HUES48 (cell line): ENCODE data around the gene LIPH.
A peak's percentile ranks its signal among the peaks of the same experiment; 100 is the strongest.

Source experiments
- H3K27ac ChIP-seq: one replicate; pipeline ENCODE4 v1.7.0; 2013; ENCODE audit warnings: low read depth, low read length, inconsistent platforms
- H3K27me3 ChIP-seq: 2 replicates; pipeline ENCODE4 v1.6.1; 2013; ENCODE audit warnings: mild to moderate bottlenecking, low read length; ENCODE audit not compliant: control insufficient read depth, insufficient read depth
- H3K36me3 ChIP-seq: 2 replicates; pipeline ENCODE4 v1.6.1; 2013; ENCODE audit warnings: low read length; ENCODE audit not compliant: control insufficient read depth, insufficient read depth
- H3K4me1 ChIP-seq: 2 replicates; pipeline ENCODE4 v1.6.1; 2013; ENCODE audit warnings: mild to moderate bottlenecking, low read length; ENCODE audit not compliant: control insufficient read depth, insufficient read depth
- H3K4me3 ChIP-seq: 2 replicates; pipeline ENCODE4 v1.5.1; 2013; ENCODE audit warnings: mild to moderate bottlenecking, low read depth, low read length
- H3K9ac ChIP-seq: 2 replicates; pipeline ENCODE4 v1.6.1; 2013; ENCODE audit warnings: mild to moderate bottlenecking, low read depth, low read length, moderate library complexity
- H3K9me3 ChIP-seq: 2 replicates; pipeline ENCODE4 v1.6.1; 2013; ENCODE audit warnings: low read length; ENCODE audit not compliant: control insufficient read depth, insufficient read depth

Gene LIPH

DNA sequence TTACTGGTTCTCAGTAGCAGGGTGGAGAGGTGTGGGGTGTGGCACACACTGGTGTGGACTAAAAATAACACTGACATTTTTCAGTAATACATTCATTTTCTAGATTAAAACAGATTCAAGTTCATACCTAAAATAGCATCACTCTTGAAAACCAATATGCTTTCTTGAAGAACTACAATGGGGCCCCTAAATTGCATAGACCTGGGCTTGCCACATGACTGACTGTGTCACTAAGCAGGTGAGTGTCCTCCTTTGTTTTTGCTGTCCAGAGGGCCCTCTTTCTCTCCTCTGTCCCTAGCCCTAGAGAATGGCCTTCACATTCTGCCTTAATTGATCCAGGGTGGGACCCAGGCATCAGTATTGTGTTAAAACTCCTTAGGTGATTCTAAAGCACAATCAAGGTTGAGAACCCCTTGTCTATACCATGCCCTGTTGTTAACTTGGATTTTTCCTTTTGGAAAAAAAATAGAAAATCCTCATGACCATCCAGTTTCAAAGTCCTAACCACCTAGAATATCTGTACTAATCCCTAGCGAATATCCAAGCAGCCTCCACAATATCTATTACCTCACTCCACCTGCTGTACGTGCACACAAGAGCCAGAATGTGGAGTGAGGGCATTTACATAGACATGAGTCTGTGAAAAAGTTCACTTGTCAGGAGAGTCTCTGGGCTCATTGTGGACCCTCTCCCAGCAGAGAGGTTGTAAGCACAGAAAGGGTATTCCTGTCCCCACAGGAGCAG lies 34.8 kb downstream of the LIPH start:
- Histone ChIP-seq H3K36me3 (no peaks in the 10 kb centered on the region), H3K4me1 (no peaks in the 10 kb centered on the region), H3K9me3 (no peaks in the 10 kb centered on the region), H3K9ac (no peak overlapping the region), H3K4me3 (no peak overlapping the region), H3K27ac (no peak overlapping the region), H3K27me3 (no peaks in the 10 kb centered on the region)

DNA sequence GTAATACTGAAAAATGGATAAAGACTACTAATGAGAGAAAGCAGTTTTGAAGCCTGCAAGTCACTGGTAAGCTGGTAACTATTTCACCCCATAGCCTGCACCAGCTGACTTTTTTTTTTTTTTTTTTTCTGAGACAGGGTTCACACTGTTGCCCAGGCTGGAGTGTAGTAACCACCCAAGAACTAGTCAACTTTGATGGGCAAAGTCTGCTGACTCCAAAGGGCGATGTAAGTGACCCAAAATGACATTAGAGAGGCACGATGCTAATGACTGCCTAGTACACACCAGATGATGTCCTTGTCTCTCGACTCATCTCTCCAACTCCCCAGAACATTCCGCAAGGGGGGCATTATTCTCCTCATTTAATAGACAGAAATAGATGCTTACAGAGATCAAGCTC lies 40.7 kb downstream of the LIPH start:
- Histone ChIP-seq H3K36me3 (no peaks in the 10 kb centered on the region), H3K9me3 (no peaks in the 10 kb centered on the region), H3K27ac (no peak overlapping the region), H3K27me3 (no peaks in the 10 kb centered on the region), H3K9ac (no peak overlapping the region), H3K4me1 (no peaks in the 10 kb centered on the region), H3K4me3 (no peak overlapping the region)

DNA sequence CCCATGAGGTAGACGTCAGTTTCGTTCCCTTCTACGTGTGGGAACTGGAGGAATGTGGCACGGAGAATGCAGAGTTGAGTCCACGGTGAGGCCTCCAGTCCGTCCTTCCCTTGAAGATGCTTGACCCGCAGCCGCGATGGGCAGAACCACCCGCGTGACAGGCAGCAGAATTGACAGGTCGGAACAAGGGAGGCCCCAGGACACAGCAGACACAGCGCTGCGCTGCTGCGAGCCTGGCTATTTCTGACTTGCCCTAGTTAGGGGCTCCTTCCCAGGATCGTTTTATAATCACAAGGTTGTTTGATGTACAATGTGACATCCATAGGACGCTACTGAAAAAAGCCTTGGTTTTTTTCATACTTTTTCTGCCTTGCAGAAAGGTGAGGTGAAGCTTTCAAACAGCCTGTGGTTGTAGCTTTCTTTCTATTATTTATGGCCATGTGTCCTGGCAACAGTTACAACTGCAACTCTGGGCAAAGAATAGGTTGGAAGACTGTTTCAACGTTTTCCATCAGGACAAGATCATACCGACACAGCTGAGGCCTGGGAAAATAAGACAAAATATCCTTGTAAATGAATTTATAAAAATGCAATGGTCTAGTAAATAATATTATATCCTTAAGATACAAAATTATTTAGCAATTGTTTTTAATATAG lies 43.9 kb downstream of the LIPH start:
- Histone ChIP-seq H3K36me3 (no peaks in the 10 kb centered on the region), H3K9me3 (no peaks in the 10 kb centered on the region), H3K4me3 (no peak overlapping the region), H3K27me3 (no peaks in the 10 kb centered on the region), H3K9ac (no peak overlapping the region), H3K27ac (no peak overlapping the region), H3K4me1 (no peaks in the 10 kb centered on the region)

DNA sequence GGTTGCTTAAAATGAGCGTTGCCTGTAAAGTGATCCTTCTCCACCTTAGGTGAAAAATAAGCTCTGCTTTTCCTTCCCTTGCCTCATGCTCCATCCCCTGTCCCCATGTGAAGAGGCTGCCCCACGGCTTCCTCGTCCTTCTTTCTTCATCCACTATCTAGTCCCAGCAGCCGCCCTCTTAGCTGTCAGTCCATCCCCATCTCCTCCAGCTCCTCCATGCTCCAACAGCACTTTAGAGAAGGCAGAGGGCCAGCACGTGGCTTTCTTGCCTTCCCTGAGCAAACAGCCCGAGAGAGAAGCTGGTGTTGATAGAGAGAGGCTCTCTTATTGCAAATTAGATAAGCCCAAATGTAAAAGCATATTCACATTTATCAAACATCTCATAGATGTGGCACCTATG lies 44.5 kb downstream of the LIPH start:
- Histone ChIP-seq H3K4me3 (no peak overlapping the region), H3K27ac (no peak overlapping the region), H3K9me3 (no peaks in the 10 kb centered on the region), H3K4me1 (no peaks in the 10 kb centered on the region), H3K9ac (no peak overlapping the region), H3K36me3 (no peaks in the 10 kb centered on the region), H3K27me3 (no peaks in the 10 kb centered on the region)

DNA sequence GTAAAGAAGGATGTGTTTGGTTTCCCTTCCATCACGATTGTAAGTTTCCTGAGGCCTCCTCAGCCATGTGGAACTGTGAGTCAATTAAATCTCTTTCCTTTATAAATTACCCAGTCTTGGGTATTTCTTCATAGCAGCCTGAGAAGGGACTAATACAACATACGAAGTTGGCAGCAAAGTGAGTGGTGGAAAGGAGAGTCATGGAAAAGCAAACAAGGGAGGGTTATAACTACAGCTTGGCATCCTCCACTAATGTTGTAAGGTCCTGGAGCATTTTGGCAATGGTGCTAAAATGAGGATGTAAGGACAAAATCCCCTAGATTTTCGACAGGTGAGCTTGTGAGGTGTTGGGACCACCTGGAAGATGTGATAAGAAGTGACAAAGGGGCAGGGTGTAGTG lies 47.8 kb downstream of the LIPH start:
- no peak overlapping the region for H3K27ac ChIP-seq
- H3K36me3 ChIP-seq = no peaks in the 10 kb centered on the region
- H3K9me3 ChIP-seq = no peaks in the 10 kb centered on the region
- H3K27me3 ChIP-seq = no peaks in the 10 kb centered on the region
- no peaks in the 10 kb centered on the region for H3K4me1 ChIP-seq
- H3K9ac ChIP-seq = no peak overlapping the region
- no peak overlapping the region for H3K4me3 ChIP-seq

DNA sequence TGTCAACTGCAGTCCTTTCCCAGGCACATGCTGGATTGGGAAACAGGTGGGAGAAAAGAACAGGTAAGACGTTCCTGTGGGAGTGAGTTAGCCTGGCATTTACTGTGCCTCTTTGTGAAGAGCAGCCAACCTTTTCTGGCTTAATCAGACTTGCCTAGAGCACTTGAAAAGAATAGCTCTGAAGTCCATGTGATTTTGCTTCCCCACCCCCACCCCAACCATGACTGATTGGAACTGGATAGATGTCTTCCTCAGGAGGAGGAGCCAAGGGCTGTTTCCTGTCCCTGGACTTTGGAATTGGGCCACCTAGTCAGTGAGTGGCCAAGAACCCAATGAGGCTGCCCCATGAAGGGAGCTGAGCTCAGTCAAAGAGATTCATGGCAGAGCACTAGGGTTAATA lies 48.9 kb downstream of the LIPH start:
- Histone ChIP-seq H3K27me3 (no peaks in the 10 kb centered on the region), H3K36me3 (no peaks in the 10 kb centered on the region), H3K4me3 (no peak overlapping the region), H3K9me3 (no peaks in the 10 kb centered on the region), H3K27ac (no peak overlapping the region), H3K4me1 (no peaks in the 10 kb centered on the region), H3K9ac (no peak overlapping the region; the same call in 1 of the 2 replicates)

DNA sequence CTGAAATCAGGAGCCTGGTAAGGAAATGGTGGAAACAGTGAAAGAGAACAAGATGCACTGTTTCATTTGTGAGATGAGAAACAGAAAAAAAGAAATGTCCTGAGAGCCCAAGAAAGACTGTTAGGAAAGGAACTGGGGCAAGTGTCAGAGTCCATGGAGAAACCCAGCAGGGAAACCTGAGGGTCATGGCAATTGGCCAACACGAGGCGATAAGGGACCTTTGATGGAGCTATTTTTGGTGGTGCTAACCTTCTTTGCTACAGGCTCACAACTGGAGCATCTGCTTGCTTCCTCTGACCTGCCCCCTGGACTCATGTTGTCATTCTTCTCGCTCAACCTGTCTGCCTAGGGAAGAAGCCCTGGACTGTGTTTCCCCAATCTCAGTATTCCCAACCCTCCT lies 49.4 kb downstream of the LIPH start:
- H3K4me3 ChIP-seq = no peak overlapping the region
- H3K27ac ChIP-seq = no peak overlapping the region
- no peaks in the 10 kb centered on the region for H3K9me3 ChIP-seq
- H3K4me1 ChIP-seq = no peaks in the 10 kb centered on the region
- H3K27me3 ChIP-seq = no peaks in the 10 kb centered on the region
- H3K9ac ChIP-seq = no peak overlapping the region
- no peaks in the 10 kb centered on the region for H3K36me3 ChIP-seq

DNA sequence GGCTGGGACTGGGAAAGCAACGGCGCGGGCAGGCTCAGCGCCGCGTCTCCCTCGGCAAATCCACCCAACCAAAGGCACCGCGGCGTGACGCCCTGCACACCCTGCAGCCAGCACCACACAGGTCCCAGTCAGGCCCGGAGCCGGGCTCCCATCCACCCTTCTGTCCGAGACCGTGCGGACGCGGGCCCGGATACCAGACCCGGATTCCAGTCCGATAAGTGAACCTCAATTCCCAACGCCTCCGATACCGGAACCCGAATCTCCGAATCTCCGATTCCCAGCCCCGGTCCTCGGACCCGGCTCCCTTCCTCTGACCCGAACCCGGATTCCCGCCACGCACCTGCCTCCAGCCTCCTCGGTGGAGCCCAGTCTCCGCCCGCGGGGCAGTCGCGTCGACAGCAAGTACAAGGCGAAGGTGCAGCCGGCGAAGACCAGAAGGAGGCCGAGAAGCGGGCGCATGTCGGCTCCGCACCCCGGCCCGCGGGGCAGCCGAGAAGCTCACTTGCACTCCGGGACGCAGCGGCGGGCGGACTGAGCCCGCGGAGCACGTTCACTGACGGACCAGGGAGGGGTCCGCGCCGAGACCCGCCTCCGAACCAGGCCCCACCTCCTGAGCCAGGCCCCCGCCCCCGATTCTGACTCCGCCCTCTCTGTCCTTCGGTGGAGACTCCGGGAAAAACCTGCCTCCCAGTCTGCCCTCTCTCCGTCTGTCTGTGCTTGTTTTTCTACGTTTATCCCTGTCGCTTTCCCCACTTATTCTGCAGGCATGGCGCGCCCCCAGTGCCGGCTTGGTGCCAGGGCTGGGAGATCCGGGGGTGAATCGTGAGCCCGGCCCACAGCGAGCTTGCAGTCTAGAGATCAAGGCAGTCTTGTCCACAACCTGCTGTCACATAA lies 53.6 kb downstream of the LIPH start, which contains the start of gene TMEM41A:
Gene TMEM41A (minus strand): TSS at position 533 of the 894 bp plus-strand sequence. CDS start 74 bp downstream, at position 459.
- no peaks in the 10 kb centered on the region for H3K9me3 ChIP-seq
- peaks cover 30% of the 10 kb centered on the region for H3K36me3 ChIP-seq
- H3K9ac ChIP-seq = peak within 1 kb of the TSS; percentile 88
- H3K4me3 ChIP-seq = peak within 1 kb of the TSS; percentile 98
- H3K4me1 ChIP-seq = no peaks in the 10 kb centered on the region
- H3K27me3 ChIP-seq = no peaks in the 10 kb centered on the region
- H3K27ac ChIP-seq = peak within 1 kb of the TSS; percentile 85

DNA sequence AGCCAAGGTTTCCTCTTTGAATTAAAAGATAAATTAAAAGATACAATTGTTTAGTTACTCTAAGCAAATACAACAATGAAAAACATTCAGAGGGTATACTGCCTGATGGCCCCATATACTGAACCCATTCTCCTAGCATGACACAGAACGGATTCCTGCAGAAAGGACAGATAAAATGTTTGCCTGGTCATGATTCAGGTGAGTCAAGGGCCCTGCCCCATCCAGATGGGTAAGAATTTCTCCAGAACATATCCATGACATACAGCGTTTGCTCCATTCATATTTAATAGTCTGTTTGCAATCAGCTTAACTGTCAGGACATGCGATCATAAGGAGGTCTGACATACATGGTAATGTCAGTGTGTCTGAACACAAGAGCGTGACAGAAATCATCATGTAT lies 62.1 kb downstream of the LIPH start:
- Histone ChIP-seq H3K36me3 (peaks cover 50% of the 10 kb centered on the region), H3K27ac (no peak overlapping the region), H3K27me3 (no peaks in the 10 kb centered on the region), H3K4me3 (no peak overlapping the region), H3K9ac (no peak overlapping the region), H3K4me1 (no peaks in the 10 kb centered on the region), H3K9me3 (no peaks in the 10 kb centered on the region)

DNA sequence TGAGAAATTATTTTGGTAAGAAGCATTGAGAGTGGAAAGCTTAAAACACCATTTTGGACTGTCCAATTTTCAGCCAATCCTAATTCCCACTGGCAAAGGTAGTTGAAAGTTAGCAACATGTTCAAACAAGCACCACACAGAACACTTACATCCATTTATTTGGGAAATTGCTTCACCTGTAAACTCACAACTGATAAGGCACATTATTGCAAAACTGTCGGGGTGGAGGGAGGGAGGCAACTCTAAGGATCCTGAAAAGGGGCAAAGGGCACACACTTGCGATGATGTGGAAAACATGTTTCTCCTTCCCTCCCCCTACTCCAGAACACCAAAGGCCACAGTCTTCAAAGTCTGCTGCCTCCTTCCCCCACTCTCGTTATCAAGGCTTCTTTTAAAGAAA lies 62.9 kb downstream of the LIPH start:
- Histone ChIP-seq H3K9me3 (no peaks in the 10 kb centered on the region), H3K9ac (no peak overlapping the region), H3K4me1 (no peaks in the 10 kb centered on the region), H3K36me3 (peaks cover 42% of the 10 kb centered on the region), H3K27me3 (no peaks in the 10 kb centered on the region), H3K27ac (no peak overlapping the region), H3K4me3 (no peak overlapping the region)

DNA sequence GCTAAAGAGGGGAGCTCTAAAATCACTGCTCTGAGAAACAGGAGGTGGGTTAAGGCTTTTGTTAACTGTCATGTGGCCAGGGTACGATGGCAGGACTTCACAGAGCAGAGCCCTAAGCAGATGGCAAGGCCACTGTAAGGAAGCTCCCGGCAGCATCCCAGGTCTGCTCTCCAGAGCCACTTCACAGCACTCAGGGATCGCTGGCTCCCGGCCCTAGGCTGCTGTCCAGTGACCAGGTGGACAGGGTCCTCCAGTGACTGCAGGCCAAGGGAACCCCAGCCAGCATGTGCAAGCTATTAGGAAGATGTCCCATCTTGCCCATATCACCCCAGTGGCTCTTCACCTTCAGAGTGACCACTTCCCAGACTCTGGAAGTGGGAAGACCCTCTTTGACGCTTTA lies 63.9 kb downstream of the LIPH start:
- Histone ChIP-seq H3K27me3 (no peaks in the 10 kb centered on the region), H3K36me3 (peaks cover 33% of the 10 kb centered on the region), H3K9ac (no peak overlapping the region), H3K27ac (no peak overlapping the region), H3K9me3 (no peaks in the 10 kb centered on the region), H3K4me1 (no peaks in the 10 kb centered on the region), H3K4me3 (no peak overlapping the region)
